Upper lobe of left lung (tissue), 4 donors: ENCODE data around the gene SERGEF.

ENCODE experiments used
- CTCF ChIP-seq, 6 experiments: fragments of 450-650 bp in 4 of 6; fragments of 200-600 bp in 2 of 6; sonication (generic) in 2 of 6; IDR thresholded peaks; one replicate each; pipeline ENCODE4 v1.5.1; 2016 to 2019; ENCODE audit warnings: antibody characterized with exemption in 6 of 6
- EP300 ChIP-seq, 4 donors: sonication (generic); formaldehyde crosslinking; IDR thresholded peaks; one replicate each; pipeline ENCODE4 v1.5.1; 2017; ENCODE audit warnings: antibody characterized with exemption in 4 of 4, control low read depth in 2 of 4
- POLR2A ChIP-seq, 4 donors: fragments of 450-650 bp; IDR thresholded peaks; one replicate each; pipeline ENCODE4 v1.5.1; 2016 to 2017; ENCODE audit warnings: antibody characterized with exemption in 4 of 4, mild to moderate bottlenecking in 2 of 4
- POLR2AphosphoS5 ChIP-seq, 2 donors: sonication (generic); formaldehyde crosslinking; IDR thresholded peaks; one replicate each; pipeline ENCODE4 v1.5.1; 2017; ENCODE audit warnings: antibody characterized with exemption in 2 of 2

GRCh38 chr11:17877886-17878285 lies 135.0 kb downstream of the SERGEF start:
- TF ChIP-seq EP300 (IDR thresholded peaks at IDR 0.05) (no peak), CTCF (IDR thresholded peaks at IDR 0.05) (no peak), POLR2A (IDR thresholded peaks at IDR 0.05) (no peak), POLR2AphosphoS5 (IDR thresholded peaks at IDR 0.05) (no peak)
